Heart right ventricle (tissue), 16 donors: ENCODE results near the gene QSOX1. TPM values are rescaled to one million over a fixed set of nuclear protein-coding genes. Genes with fewer than 3 reads are reported as not detected.

Source experiments
- ATAC-seq, 8 donors: fragments of 200-7000 bp; cut with Tn5 transposase; one replicate each; pipeline ENCODE4 v1.9.1; 2020; ENCODE audit warnings: mild to moderate bottlenecking in 8 of 8, moderate library complexity in 8 of 8, moderate number of reproducible peaks in 1 of 8
- DNase-seq, 2 donors: peaks; one replicate each; pipeline ENCODE4 v3.0.0-alpha.2; 2020
- H3K27ac ChIP-seq, 10 donors: fragments of 200-600 bp; sonication (generic) in 2 of 10; one replicate each; pipeline versions ENCODE4 v1.5.0 to v1.8.0; 2020 to 2022; ENCODE audit warnings: mild to moderate bottlenecking in 3 of 10
- H3K27me3 ChIP-seq, 7 donors: fragments of 200-600 bp; one replicate each; pipeline ENCODE4 v1.8.0; 2021 to 2022; ENCODE audit warnings: mild to moderate bottlenecking in 2 of 7
- H3K36me3 ChIP-seq, 9 donors: fragments of 200-600 bp; sonication (generic) in 1 of 9; one replicate each; pipeline versions ENCODE4 v1.5.0 to v1.8.0; 2020 to 2022; ENCODE audit warnings: mild to moderate bottlenecking in 2 of 9
- H3K4me1 ChIP-seq, 9 donors: fragments of 200-600 bp; sonication (generic) in 1 of 9; one replicate each; pipeline versions ENCODE4 v1.5.0 to v1.8.0; 2020 to 2022; ENCODE audit warnings: mild to moderate bottlenecking in 4 of 9
- H3K4me3 ChIP-seq, 10 donors: fragments of 200-600 bp; sonication (generic) in 2 of 10; one replicate each; pipeline versions ENCODE4 v1.5.0 to v1.8.0; 2020 to 2022; ENCODE audit warnings: mild to moderate bottlenecking in 7 of 10, moderate library complexity in 2 of 10
- H3K9me3 ChIP-seq, 11 donors: fragments of 200-600 bp in 10 of 11; sonication (generic) in 2 of 11; one replicate each; pipeline versions ENCODE4 v1.5.0 to v1.8.0; 2013 to 2022; ENCODE audit warnings: mild to moderate bottlenecking in 2 of 11, control low read depth in 1 of 11, moderate library complexity in 1 of 11
- WGBS, 2 donors: extraction: QIAGEN DNeasy Blood & Tissue Kit; methylation state at CpG; one replicate each; pipeline ENCODE4 v1.1.7; 2013; ENCODE audit warnings: inconsistent platforms in 1 of 2; 5-methylcytosine and 5-hydroxymethylcytosine counted together
- intact Hi-C, 10 donors: fragments of 100-400 bp; cut with DNase I; formaldehyde crosslinking; loops; one replicate each; pipeline versions ENCODE4 v1.11.1 to v1.14.2; 2022
- polyA plus RNA-seq, 2 donors: library from polyadenylated mRNA; stranded (reverse); fragments of 200-250 nt; gene quantifications; one replicate each; pipeline ENCODE4 v1.2.3, GENCODE V29; 2013
- total RNA-seq, 10 donors: library from RNA; stranded (reverse); fragmentation: NEBNext Ultra II Directional in 3 of 10; extraction: Animal tissue kit (Norgen Biotek cat#: 25700) in 3 of 10; gene quantifications; one replicate each; pipeline versions ENCODE4 v1.2.1 to v1.2.4, GENCODE V29; 2021 to 2023
- TF ChIP-seq, protein P1 (sequence below), 9 donors: fragments of 200-600 bp; sonication (generic) in 2 of 9; IDR thresholded peaks; one replicate each; pipeline versions ENCODE4 v1.5.0 to v1.8.0; 2021 to 2022; ENCODE audit warnings: antibody characterized with exemption in 9 of 9, mild to moderate bottlenecking in 5 of 9, moderate library complexity in 1 of 9
- donor health status: Arrhythmogenic right ventricular cardiomyopathy.
- donor health status: ischemic (EF 13 %, LVEDD 7.1; RV severe dilation, severe dysfunction).
- donor health status: healthy with polysubstance abuse.
- donor health status: DM: no; HTN: yes; CAD: no.
- donor health status: DM: no; HTN: no; CAD: no.
- donor health status: ischemic (EF 25% LVEDD 6.9; RV normal size, moderate dysfunction).
- donor health status: ischemic (EF 25% LVEDD 5.7; RV mildly dilated, moderate dysfunction).
- donor health status: healthy.
- donor health status: DM: yes; HTN: yes; CAD: no.
- donor health status: Ischemic cardiomyopathy.
- donor health status: ischemic (EF 35%, LVEDD 5.7; RV mildly dilated, moderate dysfunction).
- donor health status: nonischemic (EF 11% LVEDD 7.7; RV severe dilation, severe dysfunction).
- donor health status: DM: yes; HTN: yes; CAD: no.
- donor health status: PGD.
- donor health status: ischemic (EF 29% LVEDD 5.4; RV normal size, mild dysfunction).
- donor health status: nonischemic (EF 23%, LVEDD 6.1; RV moderate dilation, normal function).

The QSOX1 gene
- total and polyA plus RNA-seq, 12 donors, result 43.5 to 198 (median 84.6) TPM

DNA sequence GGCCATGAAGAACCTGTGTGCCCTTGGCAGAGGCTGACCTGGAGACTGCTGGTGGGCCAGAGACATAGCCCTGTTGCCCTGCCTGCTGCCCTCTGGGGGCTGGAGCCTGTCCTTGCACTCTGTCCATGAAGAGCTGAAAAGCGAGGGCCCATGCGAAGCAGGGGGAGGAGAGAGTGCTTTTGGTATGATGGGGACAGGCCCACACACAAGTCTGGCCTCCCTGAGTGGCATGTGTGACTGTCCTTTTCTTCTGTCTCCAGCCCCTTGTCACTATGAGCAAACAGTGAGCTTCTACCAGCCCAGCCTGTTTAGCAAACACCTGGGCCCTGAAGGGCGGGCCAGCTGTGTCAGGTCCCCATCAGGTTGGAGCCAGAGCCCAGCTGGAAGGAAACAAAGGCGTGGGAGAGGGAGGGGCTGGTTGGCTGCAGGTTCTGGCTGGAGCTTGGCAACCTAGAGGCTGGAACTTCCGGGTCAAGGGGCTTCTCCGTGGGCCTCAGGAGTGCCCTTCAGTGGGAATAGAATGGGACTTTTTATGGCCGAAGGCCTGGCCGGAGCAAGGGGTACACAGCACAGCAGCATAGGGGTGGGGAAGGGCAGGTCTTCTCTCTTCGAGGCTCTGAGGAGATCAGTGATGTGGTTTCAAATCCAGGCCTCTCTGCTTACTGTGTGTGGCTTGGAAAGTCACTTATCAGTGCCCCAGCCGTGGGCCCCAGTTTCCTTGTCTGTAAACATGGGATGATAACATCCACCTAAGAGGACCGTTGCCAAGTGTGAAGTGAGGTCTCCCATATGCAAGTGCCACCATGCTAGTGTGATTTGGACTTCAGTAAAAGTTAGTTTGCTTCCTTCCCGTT, 14.3 kb downstream of the QSOX1 start:
- H3K9me3 ChIP-seq, result no peaks in the 10 kb centered on the region
- peaks cover 0 to 24% (median 0%) of the 10 kb centered on the region in 9 donors for H3K36me3 ChIP-seq
- H3K27me3 ChIP-seq, result no peaks in the 10 kb centered on the region
- WGBS, 2 donors, result 78% methylated on average over 12 of the region's 12 CpGs
- ATAC-seq (peak in 6 of 8 donors; percentile 49 to 64 (median 60)), DNase-seq (no peak)
- peak overlapping the region in 3 of 10 donors; percentile 77 to 84 (median 77) for H3K27ac ChIP-seq
- H3K4me3 ChIP-seq, result no peak overlapping the region
- intact Hi-C loops, result loop anchor here in 2 of 10 donors (5.0 kb wide), 2 partner anchors 52 to 57 kb away; no protein-coding TSS in a partner anchor
- TF ChIP-seq, protein P1, sequence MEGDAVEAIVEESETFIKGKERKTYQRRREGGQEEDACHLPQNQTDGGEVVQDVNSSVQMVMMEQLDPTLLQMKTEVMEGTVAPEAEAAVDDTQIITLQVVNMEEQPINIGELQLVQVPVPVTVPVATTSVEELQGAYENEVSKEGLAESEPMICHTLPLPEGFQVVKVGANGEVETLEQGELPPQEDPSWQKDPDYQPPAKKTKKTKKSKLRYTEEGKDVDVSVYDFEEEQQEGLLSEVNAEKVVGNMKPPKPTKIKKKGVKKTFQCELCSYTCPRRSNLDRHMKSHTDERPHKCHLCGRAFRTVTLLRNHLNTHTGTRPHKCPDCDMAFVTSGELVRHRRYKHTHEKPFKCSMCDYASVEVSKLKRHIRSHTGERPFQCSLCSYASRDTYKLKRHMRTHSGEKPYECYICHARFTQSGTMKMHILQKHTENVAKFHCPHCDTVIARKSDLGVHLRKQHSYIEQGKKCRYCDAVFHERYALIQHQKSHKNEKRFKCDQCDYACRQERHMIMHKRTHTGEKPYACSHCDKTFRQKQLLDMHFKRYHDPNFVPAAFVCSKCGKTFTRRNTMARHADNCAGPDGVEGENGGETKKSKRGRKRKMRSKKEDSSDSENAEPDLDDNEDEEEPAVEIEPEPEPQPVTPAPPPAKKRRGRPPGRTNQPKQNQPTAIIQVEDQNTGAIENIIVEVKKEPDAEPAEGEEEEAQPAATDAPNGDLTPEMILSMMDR (IDR thresholded peaks at IDR 0.05), result peak in 8 of 9 donors; percentile 25 to 64 (median 50)
- peaks cover 10 to 59% (median 51%) of the 10 kb centered on the region in 9 donors for H3K4me1 ChIP-seq

DNA sequence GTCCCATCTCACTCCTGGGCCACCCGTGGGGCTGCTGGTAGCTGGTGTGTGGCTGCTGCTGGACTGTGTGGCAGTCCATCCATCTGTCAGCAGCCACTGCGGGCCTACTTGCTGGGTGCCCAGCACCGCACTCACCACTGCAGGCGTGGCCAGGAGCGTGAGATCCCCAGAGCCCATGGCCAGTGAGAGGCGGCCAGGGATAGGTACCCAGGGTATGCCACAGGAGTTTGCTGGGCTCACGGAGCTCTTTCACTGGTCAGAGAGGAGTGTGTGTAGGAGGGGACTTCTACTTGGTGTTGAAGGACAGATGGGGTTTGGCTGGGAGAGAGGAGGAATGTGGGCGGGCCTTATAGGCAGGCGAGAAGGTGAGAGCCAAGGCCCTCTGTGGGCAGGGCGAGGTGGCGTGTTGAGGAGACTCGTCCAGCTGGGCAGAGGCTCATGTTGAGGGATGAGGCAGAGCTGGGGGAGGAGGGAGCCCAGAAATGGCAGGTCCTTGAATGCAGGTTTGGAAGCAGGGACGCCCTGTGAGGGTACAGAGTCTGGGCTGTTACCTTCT, 15.0 kb downstream of the QSOX1 start:
- DNase-seq (no peak), ATAC-seq (no peak)
- Histone ChIP-seq H3K9me3 (no peaks in the 10 kb centered on the region), H3K4me1 (peaks cover 13 to 66% (median 57%) of the 10 kb centered on the region in 9 donors), H3K36me3 (peaks cover 0 to 27% (median 0%) of the 10 kb centered on the region in 9 donors), H3K4me3 (no peak overlapping the region), H3K27me3 (no peaks in the 10 kb centered on the region), H3K27ac (no peak overlapping the region)
- TF ChIP-seq, protein P1 (IDR thresholded peaks at IDR 0.05), result no peak
- WGBS, 2 donors, result 86 to 91% methylated on average over 13 of the region's 13 CpGs
- intact Hi-C loops, result loop anchor here in 7 of 10 donors (5.0 to 10.0 kb wide), 8 partner anchors 52 to 465 kb away; partner anchors contain the start of gene TOR1AIP2 (in 1 of the 7)

DNA sequence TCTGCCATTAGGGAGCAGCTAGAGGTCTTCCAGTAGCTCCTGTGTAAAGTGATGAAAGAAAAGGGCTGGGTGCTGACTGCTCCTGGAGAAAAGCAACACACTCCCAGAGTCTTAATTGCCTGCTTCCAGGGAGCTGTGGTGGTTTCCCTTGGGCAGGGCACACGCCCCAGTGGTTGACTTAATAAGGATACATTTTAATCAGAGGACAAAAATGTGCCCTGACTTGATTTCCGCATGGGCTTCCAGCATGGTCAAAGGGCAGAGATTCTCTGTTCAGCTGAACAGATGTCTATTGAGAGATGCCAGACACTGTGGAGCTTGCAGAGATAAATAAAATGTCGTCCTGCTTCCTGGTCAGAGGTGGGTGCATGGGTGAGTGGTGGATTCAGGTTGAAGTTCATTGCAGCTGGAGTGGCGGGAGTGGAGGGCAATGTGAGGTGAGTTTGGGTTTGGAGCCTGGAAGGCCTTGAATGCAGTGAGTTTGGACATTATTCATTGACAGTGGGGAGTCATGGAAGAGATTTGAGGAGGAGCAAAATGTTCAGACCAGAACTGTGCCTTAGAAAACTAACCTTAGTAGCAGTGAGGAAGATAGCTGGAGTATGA, 16.0 kb downstream of the QSOX1 start:
- H3K36me3 ChIP-seq, result peaks cover 0 to 27% (median 0%) of the 10 kb centered on the region in 9 donors
- no peak overlapping the region for H3K27ac ChIP-seq
- H3K4me1 ChIP-seq, result peaks cover 13 to 69% (median 54%) of the 10 kb centered on the region in 9 donors
- no peaks in the 10 kb centered on the region for H3K27me3 ChIP-seq
- H3K9me3 ChIP-seq, result no peaks in the 10 kb centered on the region
- no peak for ATAC-seq
- TF ChIP-seq, protein P1 (IDR thresholded peaks at IDR 0.05), result no peak
- DNase-seq, result no peak
- WGBS, 2 donors, result 73 to 78% methylated on average over 4 of the region's 4 CpGs
- no peak overlapping the region for H3K4me3 ChIP-seq
- intact Hi-C loops, result loop anchor here in 7 of 10 donors (5.0 to 10.0 kb wide), 6 partner anchors 56 to 466 kb away; partner anchors contain the start of gene TOR1AIP2 (in 1 of the 7)

DNA sequence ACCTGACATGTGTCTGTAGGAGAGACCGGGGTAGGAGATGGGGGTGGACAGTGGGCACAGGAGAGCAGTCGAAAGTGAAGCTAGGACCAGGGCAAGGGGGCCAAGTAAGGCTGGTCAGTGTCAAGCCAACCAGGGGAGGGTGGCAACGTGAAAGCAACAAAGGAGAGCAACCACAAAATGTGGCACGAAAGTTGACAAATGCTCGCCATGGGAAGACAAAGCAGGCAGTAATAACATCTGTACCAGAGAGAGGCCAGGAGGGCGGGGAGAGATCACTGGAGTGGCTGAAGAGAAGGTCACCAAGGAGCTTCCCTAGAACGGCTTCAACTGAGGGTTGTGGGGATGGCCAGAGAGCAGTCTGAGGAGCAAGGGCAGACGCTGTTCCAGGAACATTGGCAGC, 17.0 kb downstream of the QSOX1 start:
- H3K36me3 ChIP-seq, result peaks cover 0 to 25% (median 0%) of the 10 kb centered on the region in 9 donors
- TF ChIP-seq, protein P1 (IDR thresholded peaks at IDR 0.05), result no peak
- 93 to 95% methylated on average over 8 of the region's 8 CpGs for WGBS, 2 donors
- DNase-seq (no peak), ATAC-seq (no peak)
- no peaks in the 10 kb centered on the region for H3K27me3 ChIP-seq
- no peak overlapping the region for H3K4me3 ChIP-seq
- intact Hi-C loops, result loop anchor here in 7 of 10 donors (5.0 to 10.0 kb wide), 6 partner anchors 57 to 467 kb away; partner anchors contain the start of gene TOR1AIP2 (in 1 of the 7)
- H3K27ac ChIP-seq, result no peak overlapping the region
- H3K4me1 ChIP-seq, result peaks cover 10 to 68% (median 49%) of the 10 kb centered on the region in 9 donors
- no peaks in the 10 kb centered on the region for H3K9me3 ChIP-seq
